ENCODE measurements around the gene KCNQ1. TPM values are rescaled to one million over a fixed set of nuclear protein-coding genes. Genes with fewer than 3 reads are reported as not detected.

Gene KCNQ1
- polyA plus RNA-seq, 1 donor (not counting 4 experiments of a cell fraction or from before 2014, with no cell fraction given) = not detected

- FAIRE-seq = no peak
- no peaks in the 10 kb centered on the region for H4K20me1 ChIP-seq (ENCODE audit: control insufficient read depth, extremely low read depth, insufficient read depth, low read length)
- H3K27ac ChIP-seq (ENCODE audit: control insufficient read depth, insufficient read depth, low read length) = no peak overlapping the region
- no peak overlapping the region for H3K4me3 ChIP-seq (ENCODE audit: control insufficient read depth in 2 of 3, extremely low read depth in 1 of 3, insufficient read depth in 2 of 3, low read depth in 1 of 3, low read length in 3 of 3)
- dilution Hi-C loops (cut with MboI; ENCODE audit: extremely low pct_ligation_motif_present, low sequenced_read_pairs) = no loop called here
- no peaks in the 10 kb centered on the region for H3K36me3 ChIP-seq (ENCODE audit: control insufficient read depth in 2 of 2, extremely low read depth in 1 of 2, insufficient read depth in 2 of 2, low read length in 2 of 2)
- no peak overlapping the region for H2AFZ ChIP-seq (ENCODE audit: control insufficient read depth, low read length)
- H3K4me2 ChIP-seq (ENCODE audit: control insufficient read depth, extremely low read depth, insufficient read depth, low read depth, low read length) = no peak overlapping the region
- no peaks in the 10 kb centered on the region for H3K79me2 ChIP-seq (ENCODE audit: control insufficient read depth, insufficient read depth, low read length)
- no peaks in the 10 kb centered on the region for H3K9me1 ChIP-seq (ENCODE audit: control insufficient read depth, extremely low read depth, insufficient read depth, low read length)
- H3K9ac ChIP-seq (ENCODE audit: control insufficient read depth, extremely low read depth, insufficient read depth, low read length) = no peak overlapping the region
- TF ChIP-seq EZH2 (IDR thresholded peaks at IDR 0.05; ENCODE audit: low read length) (no peak), CTCF (optimal IDR thresholded peaks at IDR 0.05 in 1 of 3, IDR thresholded peaks at IDR 0.05 in 1 of 3, conservative IDR thresholded peaks at IDR 0.05 in 1 of 3; ENCODE audit: extremely low read depth in 1 of 3, insufficient read depth in 2 of 3, low read length in 3 of 3) (no peak)
- no peak for DNase-seq (ENCODE audit: low read depth, low spot score)
- H3K27me3 ChIP-seq (ENCODE audit: control insufficient read depth, extremely low read depth, insufficient read depth, low read length) = no peaks in the 10 kb centered on the region
- H3K9me3 ChIP-seq (ENCODE audit: control insufficient read depth, low read depth, low read length) = no peaks in the 10 kb centered on the region
- no peaks in the 10 kb centered on the region for H3K4me1 ChIP-seq (ENCODE audit: control insufficient read depth, extremely low read depth, insufficient read depth, low read length)
Measured at GRCh38 chr11:2515401-2516275, 70.8 kb downstream of the KCNQ1 start.

GRCh38 chr11:2516276-2517015 is 71.6 kb downstream of the KCNQ1 start:
- H2AFZ ChIP-seq (ENCODE audit: control insufficient read depth, low read length) = no peak overlapping the region
- no peaks in the 10 kb centered on the region for H3K4me1 ChIP-seq (ENCODE audit: control insufficient read depth, extremely low read depth, insufficient read depth, low read length)
- H3K27ac ChIP-seq (ENCODE audit: control insufficient read depth, insufficient read depth, low read length) = no peak overlapping the region
- FAIRE-seq (no peak), DNase-seq (ENCODE audit: low read depth, low spot score) (no peak)
- no peaks in the 10 kb centered on the region for H3K9me3 ChIP-seq (ENCODE audit: control insufficient read depth, low read depth, low read length)
- dilution Hi-C loops (cut with MboI; ENCODE audit: extremely low pct_ligation_motif_present, low sequenced_read_pairs) = no loop called here
- no peaks in the 10 kb centered on the region for H3K79me2 ChIP-seq (ENCODE audit: control insufficient read depth, insufficient read depth, low read length)
- no peak overlapping the region for H3K4me3 ChIP-seq (ENCODE audit: control insufficient read depth in 2 of 3, extremely low read depth in 1 of 3, insufficient read depth in 2 of 3, low read depth in 1 of 3, low read length in 3 of 3)
- no peak overlapping the region for H3K4me2 ChIP-seq (ENCODE audit: control insufficient read depth, extremely low read depth, insufficient read depth, low read depth, low read length)
- peaks cover 4% of the 10 kb centered on the region for H3K27me3 ChIP-seq (ENCODE audit: control insufficient read depth, extremely low read depth, insufficient read depth, low read length)
- TF ChIP-seq EZH2 (IDR thresholded peaks at IDR 0.05; ENCODE audit: low read length) (no peak), CTCF (optimal IDR thresholded peaks at IDR 0.05 in 1 of 3, IDR thresholded peaks at IDR 0.05 in 1 of 3, conservative IDR thresholded peaks at IDR 0.05 in 1 of 3; ENCODE audit: extremely low read depth in 1 of 3, insufficient read depth in 2 of 3, low read length in 3 of 3) (no peak)
- no peak overlapping the region for H3K9ac ChIP-seq (ENCODE audit: control insufficient read depth, extremely low read depth, insufficient read depth, low read length)
- no peaks in the 10 kb centered on the region for H4K20me1 ChIP-seq (ENCODE audit: control insufficient read depth, extremely low read depth, insufficient read depth, low read length)
- H3K9me1 ChIP-seq (ENCODE audit: control insufficient read depth, extremely low read depth, insufficient read depth, low read length) = no peaks in the 10 kb centered on the region
- H3K36me3 ChIP-seq (ENCODE audit: control insufficient read depth in 2 of 2, extremely low read depth in 1 of 2, insufficient read depth in 2 of 2, low read length in 2 of 2) = no peaks in the 10 kb centered on the region

Measured in keratinocyte (primary cell).